GM21786 (cell line): ENCODE data around the gene SLC27A5.

Source experiments
- ATAC-seq: cut with Tn5 transposase; IDR thresholded peaks from one replicate; pipeline ENCODE4 v1.9.1; 2021; ENCODE audit not compliant: unreplicated experiment

The SLC27A5 gene, protein sequence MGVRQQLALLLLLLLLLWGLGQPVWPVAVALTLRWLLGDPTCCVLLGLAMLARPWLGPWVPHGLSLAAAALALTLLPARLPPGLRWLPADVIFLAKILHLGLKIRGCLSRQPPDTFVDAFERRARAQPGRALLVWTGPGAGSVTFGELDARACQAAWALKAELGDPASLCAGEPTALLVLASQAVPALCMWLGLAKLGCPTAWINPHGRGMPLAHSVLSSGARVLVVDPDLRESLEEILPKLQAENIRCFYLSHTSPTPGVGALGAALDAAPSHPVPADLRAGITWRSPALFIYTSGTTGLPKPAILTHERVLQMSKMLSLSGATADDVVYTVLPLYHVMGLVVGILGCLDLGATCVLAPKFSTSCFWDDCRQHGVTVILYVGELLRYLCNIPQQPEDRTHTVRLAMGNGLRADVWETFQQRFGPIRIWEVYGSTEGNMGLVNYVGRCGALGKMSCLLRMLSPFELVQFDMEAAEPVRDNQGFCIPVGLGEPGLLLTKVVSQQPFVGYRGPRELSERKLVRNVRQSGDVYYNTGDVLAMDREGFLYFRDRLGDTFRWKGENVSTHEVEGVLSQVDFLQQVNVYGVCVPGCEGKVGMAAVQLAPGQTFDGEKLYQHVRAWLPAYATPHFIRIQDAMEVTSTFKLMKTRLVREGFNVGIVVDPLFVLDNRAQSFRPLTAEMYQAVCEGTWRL

DNA sequence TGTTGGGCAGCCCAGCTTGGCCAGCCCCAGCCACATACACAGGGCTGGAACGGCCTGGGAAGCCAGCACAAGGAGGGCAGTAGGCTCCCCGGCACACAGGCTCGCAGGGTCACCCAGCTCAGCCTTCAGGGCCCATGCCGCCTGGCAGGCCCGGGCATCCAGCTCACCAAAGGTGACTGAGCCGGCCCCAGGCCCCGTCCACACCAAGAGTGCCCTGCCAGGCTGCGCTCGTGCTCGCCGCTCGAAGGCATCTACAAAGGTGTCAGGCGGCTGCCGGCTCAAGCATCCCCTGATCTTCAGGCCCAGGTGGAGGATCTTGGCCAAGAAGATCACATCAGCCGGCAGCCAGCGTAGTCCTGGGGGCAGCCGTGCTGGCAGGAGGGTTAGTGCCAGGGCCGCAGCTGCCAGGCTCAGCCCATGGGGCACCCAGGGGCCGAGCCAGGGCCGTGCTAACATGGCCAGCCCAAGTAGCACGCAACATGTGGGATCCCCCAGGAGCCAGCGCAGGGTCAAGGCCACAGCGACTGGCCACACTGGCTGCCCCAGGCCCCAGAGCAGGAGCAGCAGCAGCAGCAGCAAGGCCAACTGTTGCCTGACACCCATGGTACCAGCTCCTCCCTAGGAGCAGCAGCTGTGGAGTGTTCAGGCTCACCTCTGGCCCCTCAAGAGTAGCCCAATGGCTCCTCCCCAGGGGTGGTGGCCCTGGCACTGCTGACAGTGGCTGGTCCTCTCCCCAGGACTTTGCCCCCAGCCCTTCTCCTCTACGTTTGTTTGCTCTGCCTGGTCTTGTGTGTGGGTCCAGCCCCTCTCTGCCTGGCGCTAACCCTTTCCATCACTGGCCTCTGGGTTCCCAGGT lies at the start of gene SLC27A5:
Gene SLC27A5 (minus strand): TSS at position 640 of the 856 bp plus-strand sequence. CDS start 37 bp downstream, at position 603.
- ATAC-seq: no peak

- ATAC-seq: no peak
These were observed 49.1 kb upstream of the SLC27A5 start for GRCh38 chr19:58560921-58561320.

DNA sequence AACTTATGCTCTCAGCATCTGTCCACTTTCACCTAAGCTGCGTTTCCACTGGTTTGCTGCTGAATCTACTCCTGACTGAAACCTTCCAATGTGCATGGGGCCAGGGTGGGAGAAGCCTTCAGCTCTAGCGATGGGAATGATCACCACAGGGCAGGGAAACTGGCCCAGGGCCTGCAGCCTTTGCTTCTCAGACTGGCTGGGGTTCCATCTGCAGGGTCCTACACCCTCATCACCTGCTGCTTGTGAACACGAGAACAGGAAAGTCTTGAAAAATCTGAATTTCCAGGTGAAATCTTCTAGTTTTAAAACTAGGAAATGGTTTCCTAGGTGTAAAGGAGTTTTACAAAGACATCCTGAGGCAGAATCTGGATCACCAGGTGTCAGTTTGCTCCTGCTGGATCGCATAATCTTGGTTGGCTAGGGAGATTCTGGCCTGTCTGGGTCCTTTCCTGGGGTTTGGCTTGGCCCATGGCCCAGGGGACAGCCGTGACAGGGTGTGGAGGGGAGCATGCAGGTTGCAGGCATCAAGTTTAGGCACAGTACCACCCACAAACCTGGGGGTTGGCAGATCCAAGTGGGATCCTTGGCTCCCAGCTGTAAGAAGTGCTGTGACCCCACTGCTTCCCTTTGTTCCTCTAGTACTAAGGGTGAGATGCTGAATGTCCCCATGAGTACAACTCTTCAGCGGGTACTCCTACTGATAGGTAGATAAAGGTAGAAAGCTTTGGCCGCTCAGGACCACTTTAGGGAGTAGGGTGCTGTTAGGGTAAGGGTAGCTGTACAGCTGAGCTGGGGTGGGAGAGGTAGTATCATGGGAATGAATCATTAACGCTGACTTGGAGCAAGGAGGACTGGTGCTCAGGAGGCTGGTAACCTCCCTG lies 48.5 kb upstream of the SLC27A5 start:
- no peak for ATAC-seq

DNA sequence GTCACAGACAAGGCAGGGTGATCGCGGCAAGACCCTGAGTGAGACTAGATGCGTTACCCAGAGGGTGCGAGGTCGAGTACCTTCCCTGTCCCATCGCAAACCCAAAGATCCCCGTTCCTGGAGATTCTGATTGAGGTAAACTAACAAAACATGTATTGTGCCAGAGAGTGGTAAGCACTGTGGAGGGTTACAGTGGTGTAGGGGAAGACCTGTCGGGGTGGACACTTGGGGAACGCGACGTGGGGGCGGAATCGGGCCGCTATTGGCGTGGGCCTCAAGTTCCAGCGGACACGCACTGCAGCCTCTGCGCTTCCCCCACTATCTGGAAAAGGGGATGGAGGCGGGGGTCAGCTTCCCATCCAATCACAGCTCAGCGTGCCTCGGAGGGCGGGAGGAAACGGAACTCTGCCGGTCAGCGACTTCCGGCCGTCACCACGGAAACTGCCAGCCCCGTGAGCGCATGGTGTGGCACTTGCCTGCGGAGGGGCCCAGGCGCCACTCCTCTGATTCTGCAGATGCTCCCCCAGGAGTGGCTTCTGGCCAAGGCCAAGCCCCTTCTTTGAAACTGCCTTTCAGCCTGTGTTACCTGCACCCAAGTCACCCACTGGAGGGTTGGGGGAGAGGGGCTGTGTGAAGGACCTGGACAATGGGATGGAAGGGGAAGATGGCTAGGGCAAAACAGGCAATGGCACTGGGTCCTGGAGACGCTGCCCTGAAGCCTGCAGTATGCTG lies 47.6 kb upstream of the SLC27A5 start:
- ATAC-seq: peak; percentile 18

- peak; percentile 54 for ATAC-seq
These were observed 47.0 kb upstream of the SLC27A5 start for GRCh38 chr19:58558623-58559274.

- no peak for ATAC-seq
These were observed 46.4 kb upstream of the SLC27A5 start, which contains the start of gene UBE2M for GRCh38 chr19:58558066-58558622. Gene UBE2M (minus strand): TSS chr19:58558611. CDS start chr19:58558381, 230 bp downstream.

DNA sequence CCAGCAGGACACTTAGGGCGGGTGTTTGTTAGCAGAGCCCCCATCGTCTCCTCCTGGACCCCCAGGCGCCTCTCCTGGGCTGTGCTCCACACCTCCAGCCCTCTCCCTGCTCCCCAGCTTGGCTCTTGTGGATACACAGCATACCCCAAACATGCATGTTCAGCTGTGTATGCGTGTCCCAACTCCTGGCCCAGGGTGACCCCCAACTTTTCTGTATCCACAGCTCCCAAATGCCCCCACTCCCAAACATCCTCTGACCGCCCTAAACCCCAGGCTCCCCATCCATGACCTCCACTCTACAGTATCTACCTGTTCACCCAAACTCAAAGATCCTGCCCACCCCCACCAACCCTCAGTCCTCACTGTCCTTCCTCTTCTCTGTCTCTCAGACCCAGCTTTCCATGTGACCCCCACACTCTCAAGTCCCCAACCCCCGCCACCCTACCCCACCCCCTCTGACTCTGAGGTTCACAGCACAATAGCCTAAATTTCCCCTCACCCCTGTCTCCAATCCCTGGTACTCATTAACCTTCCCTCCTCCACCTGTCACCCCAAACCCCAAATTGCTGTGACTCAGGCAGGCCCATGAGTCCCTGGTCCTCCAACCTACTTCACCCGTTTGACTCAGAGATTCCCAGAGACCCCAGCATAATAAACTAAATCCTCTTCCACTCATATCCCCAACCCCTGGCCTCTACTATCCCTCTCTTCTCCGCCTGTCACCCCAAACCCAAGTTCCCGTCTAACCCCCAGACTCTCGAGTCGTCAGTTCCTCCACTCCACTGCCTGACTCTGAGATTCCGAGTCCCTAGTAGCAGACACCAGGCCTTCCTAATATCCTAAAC lies 45.7 kb upstream of the SLC27A5 start:
- ATAC-seq: no peak

GRCh38 chr19:58556622-58557220 lies 44.9 kb upstream of the SLC27A5 start:
- no peak for ATAC-seq

- ATAC-seq: no peak
These were observed 44.3 kb upstream of the SLC27A5 start for GRCh38 chr19:58555920-58556621.

- ATAC-seq: no peak
These were observed 43.6 kb upstream of the SLC27A5 start for GRCh38 chr19:58555369-58555885.

DNA sequence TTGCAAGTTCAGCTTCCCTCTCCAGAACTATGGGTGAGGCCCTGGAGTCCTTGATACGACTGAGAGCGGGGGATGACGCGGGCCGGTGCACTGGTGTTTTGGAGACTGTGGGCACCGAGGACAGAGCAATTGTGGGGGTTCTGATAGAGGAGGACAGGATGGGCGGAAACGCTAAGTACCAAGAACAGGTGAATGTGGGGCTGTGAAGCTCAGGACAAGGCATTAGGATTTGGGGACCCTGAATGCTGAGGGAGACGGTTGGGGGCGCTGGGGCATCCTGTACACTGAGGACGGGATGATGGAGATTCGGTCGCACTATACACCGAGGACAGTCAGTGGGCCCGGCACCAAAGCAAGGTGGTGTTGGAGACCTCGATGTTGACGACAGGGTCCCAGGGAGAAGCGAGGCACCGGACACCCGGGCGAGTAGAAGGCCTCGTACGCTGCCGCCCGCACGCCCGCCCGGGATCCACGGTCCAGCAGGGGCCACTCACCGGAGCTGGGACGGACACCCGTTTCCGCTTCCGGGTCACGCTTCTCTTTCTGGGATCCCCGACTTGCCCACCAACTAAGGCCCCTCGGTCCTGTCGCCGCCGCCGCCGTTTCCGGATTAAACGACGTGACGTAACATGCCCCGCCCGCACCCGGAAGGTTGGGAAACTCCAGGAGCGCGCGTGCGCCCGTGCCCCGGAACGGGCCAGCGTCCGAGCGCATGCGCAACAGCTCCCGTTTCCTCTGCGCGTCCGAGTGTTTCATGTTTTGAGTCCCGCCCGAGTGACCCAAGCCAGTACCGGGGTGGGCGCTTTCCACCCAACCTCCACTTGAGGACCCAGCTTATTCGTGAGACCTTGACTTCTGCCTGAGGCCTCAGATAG lies 42.9 kb upstream of the SLC27A5 start, which contains the start of gene CHMP2A:
Gene CHMP2A (minus strand): TSS at position 612 of the 875 bp plus-strand sequence. CDS start 893 bp downstream, outside the sequence.
- peak; percentile 25 for ATAC-seq

GRCh38 chr19:58553799-58554493 lies 42.2 kb upstream of the SLC27A5 start:
- no peak for ATAC-seq

- no peak for ATAC-seq
These were observed 40.9 kb upstream of the SLC27A5 start for GRCh38 chr19:58552655-58553054.

- ATAC-seq: no peak
These were observed 40.0 kb upstream of the SLC27A5 start for GRCh38 chr19:58551577-58552471.
